Muscle of back (tissue), 11 donors: ENCODE measurements around the gene MOV10. TPM values are rescaled to one million over a fixed set of nuclear protein-coding genes. Genes with fewer than 3 reads are reported as not detected.

Source experiments
- DNase-seq, 3 donors: peaks; one replicate each; pipeline versions ENCODE4 v3.0.0 to v3.0.0-alpha.2; 2013
- polyA plus RNA-seq, 10 donors: library from polyadenylated mRNA; unstranded; fragments of 120-200 nt; gene quantifications; one replicate each; pipeline ENCODE4 v1.2.1, GENCODE V29; 2013; ENCODE audit not compliant: insufficient read length in 10 of 10

MOV10 gene
- polyA plus RNA-seq, 10 donors, result 41.8 to 71.6 (median 49.8) TPM

- DNase-seq, result no peak
Measured at GRCh38 chr1:112729909-112730308, 55.5 kb downstream of the MOV10 start.

DNA sequence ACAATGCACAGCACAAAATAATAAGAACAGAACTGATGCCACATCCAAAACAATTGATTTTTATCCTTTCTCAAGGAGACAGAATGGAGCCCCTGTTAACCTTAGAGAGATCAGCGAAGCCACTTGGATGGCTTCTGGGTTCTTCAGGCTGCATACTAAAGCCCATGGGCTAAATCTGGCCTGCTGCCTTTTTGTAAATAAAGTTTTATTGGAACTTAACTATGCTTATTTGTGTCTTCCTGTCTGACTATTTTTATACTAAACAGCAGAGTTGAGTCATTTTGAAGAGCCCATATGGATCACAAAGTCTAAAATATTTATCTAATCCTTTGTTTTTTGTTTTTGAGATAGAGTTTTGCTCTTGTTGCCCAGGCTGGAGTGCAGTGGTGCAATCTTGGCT, 57.0 kb downstream of the MOV10 start:
- no peak for DNase-seq

DNA sequence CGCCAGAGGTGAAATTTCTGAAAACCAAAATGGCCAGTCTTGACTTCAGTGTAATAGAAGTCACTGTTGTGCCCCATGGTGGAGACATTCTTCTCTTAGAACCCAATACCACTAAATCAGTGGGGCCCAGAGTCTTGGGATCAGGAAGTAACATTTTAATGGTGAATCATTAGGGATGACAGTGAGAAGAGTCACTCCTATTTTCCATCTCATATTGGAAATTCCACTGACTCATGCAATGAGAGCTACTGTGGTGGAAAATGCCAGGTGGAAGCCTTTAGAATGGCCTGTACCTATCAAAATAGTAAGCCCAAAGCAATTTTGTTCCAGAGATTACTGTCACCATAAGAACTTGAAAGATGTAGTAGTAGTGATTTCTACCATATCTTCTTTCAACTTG, 61.3 kb downstream of the MOV10 start:
- peak in 1 of 3 donors; percentile 62 for DNase-seq

DNA sequence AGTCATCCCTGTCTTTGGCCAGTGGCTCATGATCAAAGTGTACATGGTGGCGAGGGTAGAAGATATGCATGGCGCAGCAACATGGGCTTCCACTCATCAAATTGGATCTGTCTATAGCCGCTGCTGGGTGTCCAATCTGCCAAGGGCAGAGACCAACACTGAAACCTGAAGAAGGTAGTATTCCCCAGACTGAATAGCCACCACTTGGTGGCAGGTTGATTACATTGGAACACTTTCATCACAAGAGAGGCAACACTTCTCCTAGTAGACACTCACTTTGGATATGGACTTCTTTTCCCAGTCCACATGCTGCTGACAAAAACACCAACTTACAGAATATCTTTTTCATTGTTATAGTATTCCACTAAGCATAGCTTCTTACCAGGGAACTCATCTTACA, 63.1 kb downstream of the MOV10 start:
- DNase-seq, result no peak

DNA sequence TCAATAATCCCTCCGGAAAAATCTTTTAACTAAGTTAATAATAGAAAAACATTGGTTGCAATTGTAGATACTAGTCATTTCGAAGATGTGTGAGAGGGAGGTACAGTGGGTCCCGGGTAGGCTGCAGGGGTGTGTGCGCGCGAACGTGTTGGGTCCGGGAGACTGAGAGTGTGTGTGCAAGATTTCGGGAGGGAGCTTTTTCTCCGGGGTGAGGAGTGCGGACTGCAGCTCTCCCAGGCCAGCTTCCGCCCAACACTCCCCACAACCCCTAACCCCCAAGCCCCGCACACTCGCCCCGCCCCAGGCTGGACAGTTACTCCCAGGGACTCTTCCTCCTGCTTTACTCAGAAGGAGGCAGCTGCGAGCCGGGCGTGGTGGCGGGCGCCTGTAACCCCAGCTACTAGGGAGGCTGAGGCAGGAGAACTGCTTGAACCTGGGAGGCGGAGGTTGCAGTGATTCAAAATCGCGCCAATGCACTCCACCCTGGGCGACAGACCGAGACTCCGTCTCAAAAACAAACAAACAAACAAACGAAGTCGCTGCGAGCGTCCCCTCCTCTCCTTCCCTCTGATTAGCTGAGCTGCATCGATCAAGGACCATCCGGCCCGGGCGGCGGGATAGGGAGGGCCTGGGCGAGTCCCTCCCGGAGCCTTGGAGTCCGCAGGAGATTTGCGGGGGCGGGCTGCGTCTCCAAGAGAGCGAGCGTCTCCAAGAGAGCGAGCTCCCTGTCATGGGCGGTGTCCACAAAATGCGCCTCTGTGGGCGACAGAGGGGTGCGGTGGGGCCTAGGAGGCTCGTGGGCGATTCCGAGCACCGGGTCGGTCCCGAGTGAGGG, 68.9 kb downstream of the MOV10 start:
- peak in 1 of 3 donors; percentile 49 for DNase-seq

GRCh38 chr1:112744009-112744578, 69.6 kb downstream of the MOV10 start:
- peak; percentile 24 to 79 (median 40) for DNase-seq

DNA sequence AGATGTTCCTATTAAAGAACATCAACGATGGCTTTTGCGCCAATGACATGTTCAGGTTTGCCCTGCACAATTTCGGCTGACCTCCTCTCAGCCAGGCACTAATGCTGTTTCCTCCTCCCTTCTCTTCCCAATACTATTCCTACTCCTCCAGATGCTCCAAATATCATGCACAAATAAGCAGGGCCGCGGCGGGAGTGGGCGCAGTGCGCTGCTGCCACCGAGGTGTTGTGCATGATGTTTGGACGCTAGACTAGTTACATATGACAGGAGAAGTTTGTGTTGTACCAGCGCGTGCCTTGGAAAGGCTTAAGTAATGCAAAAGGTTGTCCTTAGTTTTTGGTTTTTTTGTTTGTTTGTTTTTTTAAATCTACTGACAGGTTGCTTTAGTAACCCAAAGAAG, 73.9 kb downstream of the MOV10 start:
- DNase-seq, result no peak

Other genes with a start within 250 kb of the MOV10 start
- gene WNT2B, start 165.7 kb upstream of the MOV10 start, polyA plus RNA-seq, result 10 to 100 TPM in 1 of 10 donors, 1 to 10 TPM in 9; 4.7 to 10.5 (median 6.3) TPM
- 10 to 100 TPM; 12.7 to 19.8 (median 16.4) TPM for gene ST7L, start 55.5 kb upstream of the MOV10 start, polyA plus RNA-seq
- gene CAPZA1, start 54.8 kb upstream of the MOV10 start, polyA plus RNA-seq, result 10 to 100 TPM; 70.1 to 100.0 (median 87.6) TPM
- 100 to 1,000 TPM; 256 to 336 (median 299) TPM for gene RHOC, start 32.5 kb downstream of the MOV10 start, polyA plus RNA-seq
- gene PPM1J, start 40.7 kb downstream of the MOV10 start, polyA plus RNA-seq, result 1 to 10 TPM; 1.7 to 3.3 (median 2.4) TPM